Jurkat, Clone E6-1 (cell line): Measurements from ENCODE around the gene ZBTB24.

Experiments
- DNase-seq: peaks from one replicate; pipeline ENCODE4 v3.0.0-alpha.2; 2011; ENCODE audit warnings: low read depth, low spot score
- H3K4me3 ChIP-seq: 2 replicates; pipeline ENCODE4 v1.5.1; 2011; ENCODE audit warnings: mild to moderate bottlenecking, low read length, control low read depth, moderate library complexity

The ZBTB24 gene

DNA sequence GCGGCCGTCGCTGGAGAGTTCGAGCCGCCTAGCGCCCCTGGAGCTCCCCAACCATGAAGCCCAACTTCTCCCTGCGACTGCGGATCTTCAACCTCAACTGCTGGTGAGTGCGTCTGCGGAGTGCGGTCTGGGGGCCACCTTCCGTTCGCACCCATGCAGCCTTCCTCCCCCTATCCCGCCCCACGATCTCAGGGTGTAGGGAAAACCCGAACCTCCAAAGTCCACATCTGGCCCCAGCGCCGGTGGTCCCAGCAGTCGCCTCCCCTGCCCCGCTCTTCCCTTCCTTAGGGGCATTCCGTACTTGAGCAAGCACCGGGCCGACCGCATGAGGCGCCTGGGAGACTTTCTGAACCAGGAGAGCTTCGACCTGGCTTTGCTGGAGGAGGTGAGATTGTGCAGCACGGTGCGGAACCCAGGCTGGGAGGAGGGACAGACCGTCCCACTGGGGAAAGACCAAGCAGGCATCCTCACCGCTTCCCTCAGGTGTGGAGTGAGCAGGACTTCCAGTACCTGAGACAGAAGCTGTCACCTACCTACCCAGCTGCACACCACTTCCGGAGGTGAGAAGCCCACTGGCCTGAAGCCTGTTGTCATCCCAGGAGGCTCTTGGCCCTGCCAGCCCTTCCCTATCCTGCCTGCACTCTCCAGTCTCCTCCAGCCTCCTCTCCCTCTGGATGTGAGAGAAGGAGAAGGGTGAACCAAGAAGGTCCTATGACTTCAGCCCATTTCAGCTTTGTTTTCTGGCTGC is 41.8 kb downstream of the ZBTB24 start:
- H3K4me3 ChIP-seq = peak overlapping the region; percentile 85
- DNase-seq = peak; percentile 18

DNA sequence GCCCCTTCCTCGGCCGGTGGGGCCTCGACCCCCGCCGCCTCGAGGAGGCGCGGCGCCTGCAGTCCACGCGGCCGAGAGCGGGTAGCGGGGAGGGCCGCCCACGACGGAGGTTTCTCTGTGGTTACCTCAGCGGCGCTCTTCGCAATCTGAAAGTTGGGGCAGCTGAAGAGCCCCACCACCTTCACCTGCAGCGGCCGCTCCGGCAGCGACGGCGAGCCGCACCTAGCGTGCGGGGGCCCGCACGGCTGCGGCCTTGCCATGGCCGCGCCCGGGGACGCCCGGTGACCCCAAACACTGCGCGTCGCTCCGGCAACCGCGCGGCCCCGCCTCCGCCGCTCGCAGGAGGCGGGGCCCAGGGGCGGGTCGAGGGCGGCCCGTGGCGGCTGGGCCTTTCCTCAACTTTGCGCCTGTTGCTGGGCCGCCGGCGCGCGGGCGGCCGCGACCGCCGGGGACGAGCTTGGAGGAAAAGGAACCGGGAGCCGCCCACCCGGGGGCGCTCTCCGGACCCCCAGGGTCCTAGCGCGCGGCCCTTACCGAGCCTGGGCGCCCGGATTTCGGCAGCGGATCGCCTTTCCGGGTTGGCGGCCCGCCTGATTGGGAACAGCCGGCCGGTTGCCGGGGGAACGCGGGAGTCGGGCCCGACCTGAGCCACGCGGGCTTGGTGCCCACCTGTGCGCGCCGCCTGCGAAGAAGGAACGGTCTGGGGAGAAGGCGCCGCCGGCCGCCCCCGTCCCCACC is 42.5 kb downstream of the ZBTB24 start, which contains the start of the genes PPIL6 and SMPD2:
TSS of gene PPIL6 (minus strand) at position 298 of the 738 bp plus-strand sequence. CDS start at position 260, 38 bp downstream.
TSS of gene SMPD2 (plus strand) at position 394 of the 738 bp plus-strand sequence. CDS start 398 bp downstream, outside the sequence.
- peak; percentile 68 for DNase-seq
- peak within 1 kb of the TSS; percentile 85 for H3K4me3 ChIP-seq

DNA sequence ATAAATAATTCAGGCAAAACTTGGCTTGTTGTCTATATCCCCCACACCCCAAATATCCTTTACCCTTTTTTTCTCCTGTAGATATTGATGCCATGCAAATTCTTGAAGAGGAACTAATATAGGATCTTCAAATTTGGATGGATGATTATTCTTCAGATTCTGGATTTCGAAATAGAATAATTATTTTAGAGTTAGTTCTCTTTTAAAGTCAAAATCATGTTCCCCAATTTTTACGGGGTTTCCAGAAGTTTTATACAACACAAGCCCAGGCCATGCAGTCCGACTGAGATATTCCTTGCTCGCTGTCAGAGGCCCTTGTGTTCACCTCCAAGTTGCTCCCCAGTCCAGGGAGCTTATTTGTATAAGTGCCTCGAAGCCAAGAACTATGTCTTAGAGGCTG is 47.0 kb downstream of the ZBTB24 start:
- H3K4me3 ChIP-seq = no peak overlapping the region

DNA sequence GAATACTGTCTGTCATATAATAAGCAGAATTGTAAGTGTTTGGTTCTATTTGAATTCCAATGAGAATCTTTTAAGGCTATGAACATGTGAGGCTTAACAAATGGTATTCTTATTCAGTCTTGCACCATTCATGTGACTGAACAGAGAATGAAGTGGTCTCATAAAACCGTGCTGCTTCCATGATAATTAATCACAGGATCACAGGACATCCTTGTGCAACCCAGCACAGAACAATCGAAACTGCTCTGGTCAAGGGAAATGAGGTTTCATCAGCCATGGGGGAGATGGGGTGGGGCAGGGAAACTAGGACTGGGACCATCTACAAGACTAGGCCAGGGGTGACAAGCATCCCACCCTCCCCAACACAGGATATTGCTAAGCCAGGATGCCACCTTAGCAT is 48.6 kb downstream of the ZBTB24 start:
- no peak for DNase-seq
- H3K4me3 ChIP-seq = no peak overlapping the region

More for the DNA sequence above, 47.0 kb downstream of the ZBTB24 start:
- no peak for DNase-seq

DNA sequence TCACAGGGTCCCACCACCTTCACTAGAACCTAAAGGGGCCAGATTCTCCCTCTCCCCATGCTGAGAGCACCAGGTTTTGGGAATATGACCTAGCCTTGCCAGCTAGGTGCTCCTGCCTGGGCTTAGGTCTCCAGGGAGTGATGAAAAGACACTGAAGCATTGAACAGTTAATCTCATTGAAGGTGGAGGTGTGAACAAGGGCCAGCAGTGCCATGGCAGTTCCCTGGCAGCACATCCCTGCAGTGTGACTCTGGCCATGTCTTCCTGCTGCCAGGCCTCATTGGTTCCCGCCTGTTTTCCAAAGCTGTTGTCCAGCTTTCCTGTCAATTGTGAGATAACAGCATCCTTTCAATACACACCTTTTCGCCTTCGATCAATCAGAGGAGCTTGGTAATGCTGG is 53.5 kb downstream of the ZBTB24 start:
- H3K4me3 ChIP-seq = no peak overlapping the region
- no peak for DNase-seq

DNA sequence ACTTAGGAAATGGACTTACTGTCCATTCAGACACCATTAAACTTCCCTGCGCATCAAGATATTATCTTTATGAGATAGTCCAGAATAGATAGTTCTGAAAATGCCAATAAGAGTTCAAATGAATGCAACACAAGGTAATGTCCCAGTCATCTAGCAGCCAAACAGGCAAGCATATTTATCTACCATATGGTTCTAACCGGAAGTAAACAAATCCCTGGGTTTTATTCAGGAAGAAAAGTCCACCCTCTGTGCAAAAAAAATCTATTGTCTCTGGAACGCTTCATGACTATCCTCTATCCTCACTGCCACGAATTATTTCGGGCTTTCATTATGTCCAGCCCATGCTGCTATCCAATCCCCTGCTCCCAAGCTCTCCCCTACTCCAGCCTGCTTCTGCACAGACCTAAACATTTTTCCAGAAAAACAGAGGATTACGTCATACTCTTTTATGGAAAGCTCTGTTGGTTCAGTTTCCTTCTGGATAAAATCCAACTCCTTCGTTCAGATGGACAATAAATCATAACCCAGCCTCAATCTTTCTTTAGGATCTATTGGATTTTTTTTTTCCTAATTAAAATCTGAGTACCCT is 54.0 kb downstream of the ZBTB24 start:
- DNase-seq = no peak
- H3K4me3 ChIP-seq = no peak overlapping the region

DNA sequence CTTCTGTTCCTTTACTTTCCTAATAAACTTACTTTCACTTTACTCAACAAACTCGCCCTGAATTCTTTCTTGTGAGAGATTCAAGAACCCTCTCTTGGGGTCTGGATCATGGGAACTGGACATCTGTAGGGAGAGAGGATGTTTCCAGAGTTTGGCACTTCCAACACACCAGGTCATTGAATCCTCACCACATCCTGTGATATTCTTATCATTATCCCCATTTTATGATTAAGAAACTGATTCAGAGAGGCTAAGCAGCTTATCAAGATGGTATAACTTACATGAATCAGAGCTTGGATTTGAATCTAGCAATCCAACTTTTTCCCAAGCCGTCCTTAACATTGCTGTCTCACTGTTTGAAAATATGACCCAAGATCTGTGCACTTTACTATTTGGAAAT is 58.1 kb downstream of the ZBTB24 start:
- DNase-seq = no peak
- H3K4me3 ChIP-seq = no peak overlapping the region

DNA sequence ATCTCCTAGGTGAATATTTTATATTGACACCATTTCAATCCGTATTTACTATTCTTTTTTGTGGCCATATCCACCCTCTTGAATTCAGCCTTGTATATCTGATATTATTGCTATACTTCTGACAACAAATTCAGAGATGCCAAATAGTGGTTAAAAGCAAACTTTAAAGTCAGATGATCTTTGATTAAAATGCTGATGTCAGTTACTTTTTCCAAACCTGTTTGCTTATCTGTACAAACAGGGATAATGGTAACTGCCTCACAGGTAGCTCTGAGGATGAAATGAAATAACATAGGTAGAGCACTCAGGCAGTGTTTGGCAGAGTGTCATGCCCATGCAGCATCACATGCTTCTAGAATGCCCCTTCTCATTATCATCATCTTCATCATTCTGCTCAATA is 61.8 kb downstream of the ZBTB24 start:
- no peak for DNase-seq
- no peak overlapping the region for H3K4me3 ChIP-seq

DNA sequence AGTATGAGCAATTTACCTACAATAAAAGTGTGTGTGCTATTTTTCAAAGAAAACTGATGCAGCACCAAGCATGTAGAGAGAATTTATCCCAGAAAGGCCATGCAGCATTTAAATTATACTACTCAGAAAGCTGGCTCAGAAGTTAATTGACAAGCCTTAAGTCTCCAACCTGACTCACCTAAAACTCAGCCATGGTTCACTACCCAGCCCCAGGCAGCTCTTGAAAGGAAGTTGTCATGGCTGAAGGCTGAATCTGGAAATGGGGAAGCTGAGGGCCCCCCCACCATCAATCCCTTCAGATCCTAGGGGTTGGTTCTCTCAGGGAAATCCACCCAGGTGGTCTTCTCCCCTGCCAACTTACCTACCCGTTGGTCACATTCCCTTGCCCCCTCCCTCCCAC is 62.3 kb downstream of the ZBTB24 start:
- no peak for DNase-seq

DNA sequence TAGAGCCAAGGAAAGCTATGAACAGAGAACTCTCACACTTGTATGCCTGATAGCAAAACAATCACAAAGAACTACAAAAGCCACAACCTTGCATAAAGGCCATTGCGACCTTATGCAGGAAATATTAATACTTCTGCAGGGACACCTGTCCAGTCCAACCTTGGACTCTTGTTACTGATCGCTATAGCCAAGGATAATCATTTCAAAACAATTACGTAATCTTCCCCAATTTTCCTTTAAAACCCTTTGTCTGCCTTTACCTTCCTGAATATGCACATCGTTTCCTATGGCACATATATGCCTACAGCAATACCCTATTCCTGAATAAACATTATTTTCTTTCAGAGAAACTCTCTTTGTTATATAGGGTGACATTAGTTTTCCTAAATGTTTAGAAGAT is 65.4 kb downstream of the ZBTB24 start:
- H3K4me3 ChIP-seq = no peak overlapping the region
- no peak for DNase-seq

More for the DNA sequence above, 62.3 kb downstream of the ZBTB24 start:
- no peak overlapping the region for H3K4me3 ChIP-seq
